GM10847 (cell line): Measurements from ENCODE around the gene OLFM1.

Experiments
- POLR2A ChIP-seq: IDR thresholded peaks from 2 replicates; pipeline ENCODE4 v1.6.1; 2011; ENCODE audit not compliant: insufficient read length; ENCODE audit errors: extremely low read depth

Gene OLFM1

GRCh38 chr9:135167356-135167755, 79.9 kb downstream of the OLFM1 start:
- TF ChIP-seq POLR2A: no peak

- no peak for TF ChIP-seq POLR2A
Measured at GRCh38 chr9:135167849-135168655, 80.6 kb downstream of the OLFM1 start.

- TF ChIP-seq POLR2A: no peak
Measured at GRCh38 chr9:135169709-135170226, 82.3 kb downstream of the OLFM1 start.

- TF ChIP-seq POLR2A: no peak
Measured at GRCh38 chr9:135170535-135170934, 83.1 kb downstream of the OLFM1 start.
